ENCODE data around the gene STX16. TPM values are rescaled to one million over a fixed set of nuclear protein-coding genes. Genes with fewer than 3 reads are reported as not detected.

The STX16 gene
- total and polyA plus RNA-seq, 9 of the 15 experiments (the other 6 are each of a cell fraction or from before 2014, with no cell fraction given): 4.4 to 43.5 (median 14.7) TPM

- FAIRE-seq (peak; percentile 59), DNase-seq (ENCODE audit: extremely low read depth in 1 of 4, low spot score in 3 of 4) (no peak), ATAC-seq (no peak)
- ChIA-PET CTCF (ENCODE audit: low intra/inter-chr PET ratio) (no interaction called here), POLR2A (no interaction called here)
- 81% methylated on average over 3 of the region's 4 CpGs for WGBS (ENCODE audit: insufficient coverage, low coverage, missing lambda C conversion rate)
- Histone ChIP-seq H3K9me3 (replicated peaks; ENCODE audit: control insufficient read depth, insufficient read depth, low read depth, low read length) (no peaks in the 10 kb centered on the region), H3K27me3 (ENCODE audit: control insufficient read depth in 2 of 2, insufficient read depth in 2 of 2, low read length in 2 of 2) (no peaks in the 10 kb centered on the region), H3K4me3 (no peak overlapping the region), H3K4me1 (replicated peaks in 1 of 2; ENCODE audit: control insufficient read depth in 2 of 2, insufficient read depth in 2 of 2, low read length in 2 of 2) (peaks cover 0 to 7% of the 10 kb centered on the region in 2 experiments; a peak in 2 of 5 replicates), H3K79me2 (ENCODE audit: control insufficient read depth, insufficient read depth, low read length) (no peaks in the 10 kb centered on the region), H3K36me3 (ENCODE audit: control insufficient read depth, insufficient read depth, low read length) (no peaks in the 10 kb centered on the region), H3K9me1 (ENCODE audit: control insufficient read depth, insufficient read depth, low read length) (no peaks in the 10 kb centered on the region), H3K9ac (ENCODE audit: insufficient read depth in 1 of 2, low read depth in 2 of 2, low read length in 2 of 2) (no peak overlapping the region), H4K20me1 (replicated peaks; ENCODE audit: control insufficient read depth, insufficient read depth, low read length) (no peaks in the 10 kb centered on the region), H3K27ac (ENCODE audit: extremely low read depth, low read depth, low read length) (no peak overlapping the region; the same call in 2 of the 3 replicates), H2AFZ (ENCODE audit: low read depth, low read length) (no peak overlapping the region), H3K4me2 (ENCODE audit: insufficient read depth, low read length) (no peak overlapping the region)
- in situ Hi-C loops (cut with MboI): no loop called here
- TF ChIP-seq THRB (CRISPR knock-in tag; conservative IDR thresholded peaks at IDR 0.05) (0 out of 2 replicates have a peak, but pooled peaks have one; percentile 19), KDM2B (CRISPR knock-in tag; IDR thresholded peaks at IDR 0.05) (no peak), CBX3 (IDR thresholded peaks at IDR 0.05; ENCODE audit: borderline replicate concordance in 1 of 2, low read length in 2 of 2) (no peak)
- TF ChIP-seq, protein P1, sequence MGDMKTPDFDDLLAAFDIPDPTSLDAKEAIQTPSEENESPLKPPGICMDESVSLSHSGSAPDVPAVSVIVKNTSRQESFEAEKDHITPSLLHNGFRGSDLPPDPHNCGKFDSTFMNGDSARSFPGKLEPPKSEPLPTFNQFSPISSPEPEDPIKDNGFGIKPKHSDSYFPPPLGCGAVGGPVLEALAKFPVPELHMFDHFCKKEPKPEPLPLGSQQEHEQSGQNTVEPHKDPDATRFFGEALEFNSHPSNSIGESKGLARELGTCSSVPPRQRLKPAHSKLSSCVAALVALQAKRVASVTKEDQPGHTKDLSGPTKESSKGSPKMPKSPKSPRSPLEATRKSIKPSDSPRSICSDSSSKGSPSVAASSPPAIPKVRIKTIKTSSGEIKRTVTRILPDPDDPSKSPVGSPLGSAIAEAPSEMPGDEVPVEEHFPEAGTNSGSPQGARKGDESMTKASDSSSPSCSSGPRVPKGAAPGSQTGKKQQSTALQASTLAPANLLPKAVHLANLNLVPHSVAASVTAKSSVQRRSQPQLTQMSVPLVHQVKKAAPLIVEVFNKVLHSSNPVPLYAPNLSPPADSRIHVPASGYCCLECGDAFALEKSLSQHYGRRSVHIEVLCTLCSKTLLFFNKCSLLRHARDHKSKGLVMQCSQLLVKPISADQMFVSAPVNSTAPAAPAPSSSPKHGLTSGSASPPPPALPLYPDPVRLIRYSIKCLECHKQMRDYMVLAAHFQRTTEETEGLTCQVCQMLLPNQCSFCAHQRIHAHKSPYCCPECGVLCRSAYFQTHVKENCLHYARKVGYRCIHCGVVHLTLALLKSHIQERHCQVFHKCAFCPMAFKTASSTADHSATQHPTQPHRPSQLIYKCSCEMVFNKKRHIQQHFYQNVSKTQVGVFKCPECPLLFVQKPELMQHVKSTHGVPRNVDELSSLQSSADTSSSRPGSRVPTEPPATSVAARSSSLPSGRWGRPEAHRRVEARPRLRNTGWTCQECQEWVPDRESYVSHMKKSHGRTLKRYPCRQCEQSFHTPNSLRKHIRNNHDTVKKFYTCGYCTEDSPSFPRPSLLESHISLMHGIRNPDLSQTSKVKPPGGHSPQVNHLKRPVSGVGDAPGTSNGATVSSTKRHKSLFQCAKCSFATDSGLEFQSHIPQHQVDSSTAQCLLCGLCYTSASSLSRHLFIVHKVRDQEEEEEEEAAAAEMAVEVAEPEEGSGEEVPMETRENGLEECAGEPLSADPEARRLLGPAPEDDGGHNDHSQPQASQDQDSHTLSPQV (IDR thresholded peaks at IDR 0.05): no peak
- no TSS peak for BruUV-seq (replicated peaks)
- intact Hi-C loops (cut with micrococcal nuclease): no loop called here
Observed at GRCh38 chr20:58688414-58688813, 37.3 kb downstream of the STX16 start.
